Left renal pelvis (tissue), 4 donors: ENCODE results near the gene KLF1. TPM values are rescaled to one million over a fixed set of nuclear protein-coding genes. Genes with fewer than 3 reads are reported as not detected.
"Not testable (repeated sequence)": the region's sequence is repeated elsewhere in the genome, so short reads cannot be mapped to it uniquely, and the experiment has no call there.

Experiments
- DNase-seq, 4 donors: peaks; one replicate each; pipeline ENCODE4 v3.0.0-alpha.2; 2013; ENCODE audit warnings: low read depth in 4 of 4, low spot score in 3 of 4
- polyA plus RNA-seq, 4 donors: library from polyadenylated mRNA; unstranded; fragments of 120-200 nt; gene quantifications; one replicate each; pipeline ENCODE4 v1.2.1, GENCODE V29; 2013; ENCODE audit not compliant: insufficient read length in 4 of 4

Gene KLF1
- polyA plus RNA-seq: 1 to 10 TPM in 1 of 4 donors, under 1 TPM in 3; 0.19 to 3.4 (median 0.34) TPM

DNA sequence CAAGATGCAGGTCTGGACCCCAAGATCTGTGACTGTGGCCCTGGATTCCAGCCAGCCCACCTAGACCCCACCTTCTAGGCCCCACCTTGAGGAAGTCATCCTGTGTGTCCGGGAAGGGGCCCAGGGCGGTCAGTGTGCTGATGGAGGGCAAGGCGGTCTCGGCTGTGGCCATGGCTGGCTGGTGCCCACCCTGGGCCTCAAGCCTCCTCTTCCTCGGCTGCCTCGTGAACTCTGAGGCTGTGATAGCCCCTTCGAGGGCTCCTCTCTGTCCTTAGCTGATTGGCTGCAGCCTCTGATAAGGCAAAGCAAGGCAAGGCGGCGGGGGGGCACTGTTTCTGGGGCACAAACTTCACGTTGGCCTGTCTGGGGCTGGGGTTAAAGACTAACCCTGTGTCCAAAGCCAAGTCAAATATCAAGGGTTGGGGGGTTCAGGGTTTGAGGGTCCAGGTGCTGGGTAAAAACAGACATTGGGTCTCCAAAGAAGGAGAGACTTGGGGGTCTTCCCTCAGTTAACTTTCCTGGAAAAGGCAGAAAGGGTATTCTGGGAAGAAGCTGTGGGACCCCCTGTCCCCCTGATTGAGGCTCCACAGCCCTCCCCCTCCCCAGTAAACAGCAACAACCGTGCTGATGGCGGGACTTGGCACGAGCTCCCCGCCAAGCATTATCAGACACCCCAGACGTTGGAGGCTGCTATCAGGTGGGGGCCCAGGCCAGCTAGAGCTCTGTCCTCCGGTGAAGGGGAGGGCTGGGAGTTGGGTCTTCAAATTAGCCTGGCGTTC lies at the start of gene KLF1:
TSS of gene KLF1 (minus strand) at position 233 of the 779 bp plus-strand sequence. CDS start at position 172, 61 bp downstream.
- no peak for DNase-seq

DNA sequence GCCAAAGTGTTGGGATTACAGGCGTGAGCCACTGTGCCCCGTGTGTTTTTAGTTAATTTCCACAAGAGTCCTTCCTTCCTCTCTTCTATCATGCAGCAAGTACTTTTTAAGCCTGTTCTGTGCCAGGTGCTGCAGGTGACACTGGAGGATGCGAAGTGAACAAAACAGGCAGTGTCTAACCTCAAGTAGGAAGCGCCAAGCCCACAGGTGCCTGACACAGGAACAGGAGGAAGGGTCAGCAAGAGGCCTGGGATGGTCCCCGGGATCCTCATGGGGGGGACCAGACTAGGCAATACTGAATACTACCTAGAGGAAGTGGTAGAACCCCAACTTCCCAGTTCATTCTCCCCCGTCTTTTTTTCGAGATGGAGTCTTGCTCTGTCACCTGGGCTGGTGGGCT lies 49.6 kb upstream of the KLF1 start:
- no peak for DNase-seq

DNA sequence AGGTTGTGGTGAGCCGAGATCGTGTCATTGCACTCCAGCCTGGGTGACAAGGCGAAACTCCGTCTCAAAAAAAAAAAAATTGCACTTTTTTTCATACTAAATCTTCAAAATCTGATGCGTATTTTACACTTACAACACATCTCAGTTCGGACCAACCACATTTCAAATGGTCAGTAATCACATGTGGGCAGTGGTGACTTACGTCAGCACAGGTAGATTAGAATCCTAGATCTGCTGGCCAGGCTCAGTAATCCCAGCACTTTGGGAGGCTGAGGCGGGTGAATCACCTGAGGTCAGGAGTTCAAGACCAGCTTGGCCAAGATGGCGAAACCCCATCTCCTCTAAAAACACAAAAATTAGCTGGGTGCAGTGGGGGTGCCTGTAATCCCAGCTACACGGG lies 48.1 kb upstream of the KLF1 start:
- no peak for DNase-seq

DNA sequence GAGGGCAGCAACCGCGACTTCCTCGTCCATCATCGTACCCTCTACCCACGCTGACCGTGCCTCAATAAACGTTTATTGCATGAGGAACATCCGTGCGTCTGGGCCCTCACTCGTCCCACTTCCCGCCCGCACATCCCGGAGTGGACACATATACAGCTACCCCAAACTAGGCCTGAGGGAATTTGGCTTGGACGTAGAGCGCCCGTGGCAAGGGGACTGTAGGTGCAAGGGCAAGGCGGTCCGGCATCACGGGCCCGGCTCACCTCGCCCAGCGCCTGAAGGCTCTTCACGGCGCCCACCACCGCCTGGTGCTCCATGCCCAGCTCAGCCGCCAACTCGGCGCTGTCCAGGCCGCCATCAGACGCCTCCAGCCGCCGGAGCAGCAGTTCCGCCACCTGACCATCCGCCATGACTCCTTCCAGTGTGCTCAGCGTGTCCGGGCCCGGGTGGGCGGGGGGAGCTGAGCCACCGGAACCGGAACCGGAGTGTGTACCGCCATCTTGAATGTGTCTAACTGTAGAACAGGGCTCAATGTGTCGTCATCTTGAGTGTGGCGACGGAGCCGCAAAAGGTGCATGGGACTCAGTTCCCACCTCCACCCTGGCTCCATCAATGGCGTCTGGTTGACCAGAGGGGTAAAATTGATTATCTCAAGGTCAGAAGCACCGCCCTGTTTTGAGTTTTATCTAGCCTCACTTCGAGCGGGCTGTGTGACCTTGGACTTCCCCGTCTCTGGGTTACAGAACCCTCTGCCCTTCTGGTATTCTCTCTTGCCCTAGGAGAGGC lies 46.5 kb upstream of the KLF1 start, which contains the start of gene FARSA:
TSS of gene FARSA (minus strand) at position 425 of the 786 bp plus-strand sequence. CDS start at position 410, 15 bp downstream.
- peak in 2 of 4 donors; percentile 81 to 82 for DNase-seq

DNA sequence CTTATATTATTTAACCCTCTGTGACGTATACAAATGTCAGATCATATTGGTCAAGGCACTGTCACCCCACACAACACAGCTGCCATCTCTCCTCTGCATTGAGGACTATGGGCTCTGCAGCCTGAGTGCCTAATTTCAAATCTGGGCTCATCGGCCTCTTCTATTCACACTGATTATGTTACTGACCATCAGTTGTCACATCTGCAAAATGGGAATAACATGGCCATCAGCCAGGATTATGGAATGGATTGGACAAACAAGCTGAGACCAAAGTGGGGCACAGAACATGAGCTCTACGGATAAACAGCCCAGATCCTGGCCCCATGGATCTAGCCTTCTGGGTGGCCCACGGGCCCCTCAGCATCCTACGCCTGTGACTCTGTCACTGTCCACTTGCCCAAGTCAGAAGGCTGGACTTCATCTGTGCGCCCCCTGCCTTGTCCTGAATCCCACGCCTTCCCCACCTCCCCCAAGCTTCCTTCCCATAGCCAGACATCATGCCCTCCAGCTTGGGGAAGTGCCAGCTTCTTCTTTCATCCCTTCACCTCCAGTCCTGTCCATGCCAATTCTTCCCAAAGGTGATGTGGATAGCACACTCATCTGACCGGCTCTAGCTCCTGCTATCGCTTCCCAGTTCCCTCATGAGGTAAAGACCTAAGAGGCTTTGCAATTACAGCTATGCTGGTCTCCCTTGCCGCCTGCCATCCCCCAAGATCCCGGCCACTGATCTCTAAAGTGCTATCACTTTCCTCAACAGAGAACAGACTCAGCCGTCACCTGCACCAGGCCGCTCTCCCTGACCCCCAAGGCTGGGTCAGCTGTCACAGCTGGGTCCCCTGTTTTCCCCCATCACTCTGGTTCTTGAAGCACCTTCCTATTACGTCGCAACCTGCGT lies 45.6 kb upstream of the KLF1 start:
- DNase-seq: no peak

DNA sequence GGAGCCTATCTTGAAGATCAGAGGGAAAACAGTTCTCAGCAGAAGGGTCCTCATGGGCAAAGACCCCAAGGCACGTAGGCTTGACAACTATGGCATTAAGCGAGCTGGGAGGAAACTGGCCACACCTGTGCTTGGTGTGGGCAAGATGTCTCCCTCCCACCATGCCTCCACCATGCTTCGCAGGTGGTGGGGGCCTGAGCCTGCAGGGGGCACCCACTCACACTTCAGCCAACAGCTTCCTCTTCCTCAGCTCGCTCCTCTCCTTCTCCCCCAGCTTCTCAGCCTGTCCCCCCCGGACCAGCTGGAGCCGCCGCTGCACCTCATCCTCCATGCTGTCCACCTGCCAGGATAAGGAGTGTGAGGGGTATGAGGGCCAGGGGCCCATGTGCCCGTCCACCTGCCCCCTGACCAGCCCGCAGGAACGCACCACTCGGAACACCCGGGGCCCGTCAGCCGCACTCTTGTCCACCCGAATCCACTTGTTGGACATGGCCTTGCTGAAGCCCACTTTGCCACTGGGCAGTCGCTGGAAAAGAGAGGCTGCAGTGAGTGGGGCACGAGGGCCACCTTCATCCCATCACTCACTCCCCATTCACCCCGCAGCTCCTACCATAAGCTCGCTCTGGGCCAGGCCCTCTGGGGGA lies 43.1 kb upstream of the KLF1 start:
- DNase-seq: no peak

DNA sequence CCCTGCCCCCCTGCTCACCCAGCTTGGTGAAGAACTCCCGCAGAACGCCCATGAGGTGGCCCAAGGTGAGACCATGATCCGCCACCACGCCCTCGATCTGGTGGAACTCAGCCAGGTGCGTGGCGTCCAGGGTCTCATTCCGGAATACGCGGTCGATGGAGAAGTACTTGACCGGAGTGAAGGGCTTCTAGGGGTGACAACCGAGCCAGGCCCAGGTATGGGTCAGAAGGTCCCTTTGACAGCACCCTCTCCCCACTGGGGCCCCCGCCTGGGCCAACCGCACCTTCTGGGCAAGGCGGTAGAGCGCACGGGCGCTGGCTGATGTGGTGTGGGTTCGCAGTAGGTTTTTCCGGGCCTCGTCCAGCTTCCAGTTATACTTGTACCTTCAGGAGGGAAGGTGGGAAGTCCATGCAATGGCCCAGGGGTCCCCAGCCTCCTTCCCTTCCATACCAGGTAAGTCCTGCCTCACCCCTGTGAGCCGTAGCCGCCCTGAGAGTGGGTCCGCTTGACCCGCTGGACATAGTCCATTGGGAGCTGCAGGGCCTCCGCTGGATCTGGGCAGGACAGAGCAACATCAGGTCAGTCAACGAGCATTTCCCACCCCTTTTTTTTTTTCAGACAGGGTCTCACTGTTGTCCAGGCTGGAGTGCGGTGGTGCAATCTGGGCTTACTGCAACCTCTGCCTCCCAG lies 37.8 kb upstream of the KLF1 start:
- no peak for DNase-seq

DNA sequence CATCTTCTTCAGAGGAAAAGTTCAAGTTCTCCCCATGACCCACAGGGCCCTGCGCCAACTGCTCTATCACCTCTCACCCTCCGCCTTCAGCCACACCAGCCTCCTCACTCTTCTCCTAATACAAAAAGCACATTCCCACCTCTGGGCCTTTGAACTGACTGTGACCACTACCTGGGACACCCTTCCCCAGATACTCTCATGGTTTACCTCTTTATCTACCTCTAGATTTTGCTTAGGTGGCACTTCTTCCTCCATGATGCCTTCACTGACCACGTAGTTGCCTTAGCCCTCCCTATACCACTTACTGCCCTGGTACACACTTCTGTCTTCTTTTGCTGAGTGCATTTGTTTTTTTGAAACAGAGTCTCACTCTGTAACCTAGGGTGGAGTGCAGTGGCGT lies 36.0 kb upstream of the KLF1 start:
- no peak for DNase-seq

DNA sequence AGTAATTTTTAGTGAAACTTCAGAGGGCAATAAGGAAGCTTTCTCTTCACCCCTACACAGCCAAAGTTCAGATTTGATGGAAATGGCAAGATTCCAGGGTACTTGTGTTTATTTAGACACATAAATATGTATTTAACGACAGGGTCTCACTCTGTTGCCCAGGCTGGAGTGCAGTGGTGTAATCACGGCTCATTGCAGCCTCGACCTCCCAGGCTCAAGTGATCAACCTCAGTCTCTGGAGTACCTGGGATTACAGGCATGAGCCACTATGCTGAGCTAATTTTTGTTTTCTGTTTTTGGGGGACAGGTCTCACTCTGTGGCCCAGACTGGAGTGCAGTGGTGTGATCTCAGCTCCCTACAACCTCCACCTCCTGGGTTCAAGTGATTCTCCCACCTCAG lies 34.0 kb upstream of the KLF1 start:
- no peak for DNase-seq

DNA sequence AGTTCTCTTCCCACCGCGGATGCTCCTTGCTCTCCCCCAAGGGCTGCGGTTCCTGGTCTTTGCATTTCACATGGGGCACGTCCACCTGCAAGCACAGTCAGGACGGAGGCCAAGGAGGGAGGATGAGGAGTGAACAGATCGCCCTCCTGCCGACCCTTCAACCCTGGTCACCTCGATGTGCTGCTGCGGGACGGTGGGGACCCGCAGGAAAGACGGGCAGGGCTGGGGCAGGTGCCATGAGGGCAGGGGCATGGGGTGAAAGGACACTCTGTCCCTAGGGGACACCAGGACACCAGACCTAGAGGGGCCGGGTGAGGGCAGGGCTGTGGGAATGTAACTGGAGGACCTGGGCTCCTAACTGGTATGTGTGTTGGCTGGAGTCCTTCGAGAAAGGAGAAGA lies 31.3 kb upstream of the KLF1 start:
- no peak for DNase-seq

DNA sequence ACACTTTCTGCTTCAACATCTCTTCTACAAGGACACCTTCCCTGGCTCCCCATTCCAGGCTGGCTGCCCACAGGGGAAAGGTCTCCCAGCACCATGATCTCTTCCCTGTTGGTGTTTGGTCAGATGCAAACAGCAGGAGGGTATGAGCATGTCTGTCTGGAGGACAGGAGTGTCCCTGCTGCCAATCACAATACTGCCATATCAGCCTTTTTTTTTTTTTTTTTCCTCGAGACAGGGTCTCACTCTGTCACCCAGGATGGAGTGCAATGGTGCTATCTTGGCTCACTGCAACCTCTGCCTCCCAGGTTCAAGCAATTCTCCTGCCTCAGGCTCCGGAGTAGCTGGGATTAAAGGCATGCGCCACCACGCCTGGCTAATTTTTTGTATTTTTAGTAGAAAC lies 28.9 kb upstream of the KLF1 start:
- not testable (repeated sequence) for DNase-seq

DNA sequence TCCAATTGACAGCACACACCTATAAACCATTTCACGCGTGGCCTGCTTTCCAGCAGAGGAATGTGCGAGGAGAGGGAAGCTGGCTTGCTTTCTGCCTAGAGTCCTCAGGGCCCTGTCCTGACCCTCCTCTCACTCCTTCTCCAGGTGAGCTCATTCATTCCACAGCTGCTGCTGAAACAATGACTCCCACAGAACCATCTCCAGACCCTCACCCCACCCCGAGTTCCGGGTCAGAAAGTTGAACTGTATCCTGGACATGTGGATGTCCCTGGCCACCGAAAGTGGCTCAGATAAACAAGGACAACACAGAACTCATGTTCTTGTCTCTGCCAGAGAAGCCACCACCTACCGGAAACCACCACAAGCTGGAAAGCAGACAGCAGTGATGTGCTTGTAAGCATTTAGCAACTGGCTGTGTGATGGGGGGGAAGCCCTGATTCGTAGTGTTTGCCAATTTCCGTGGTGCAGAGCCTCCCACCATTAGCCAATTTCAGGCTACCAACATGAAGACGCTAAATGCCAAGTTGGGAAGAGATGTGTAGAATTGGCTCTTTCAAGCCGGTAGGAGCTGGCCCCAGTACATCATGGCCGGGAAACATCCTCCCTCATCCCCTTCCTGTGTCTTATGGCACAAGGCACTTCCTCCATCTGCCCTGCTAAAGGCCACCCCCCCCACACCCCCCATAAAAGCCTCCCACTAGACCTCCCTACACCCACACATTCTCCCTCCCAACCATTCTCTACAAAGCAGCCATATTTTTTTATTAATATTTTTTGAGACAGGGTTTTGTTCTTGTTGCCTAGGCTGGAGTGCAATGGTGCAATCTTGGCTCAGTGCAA lies 27.1 kb upstream of the KLF1 start:
- no peak for DNase-seq

DNA sequence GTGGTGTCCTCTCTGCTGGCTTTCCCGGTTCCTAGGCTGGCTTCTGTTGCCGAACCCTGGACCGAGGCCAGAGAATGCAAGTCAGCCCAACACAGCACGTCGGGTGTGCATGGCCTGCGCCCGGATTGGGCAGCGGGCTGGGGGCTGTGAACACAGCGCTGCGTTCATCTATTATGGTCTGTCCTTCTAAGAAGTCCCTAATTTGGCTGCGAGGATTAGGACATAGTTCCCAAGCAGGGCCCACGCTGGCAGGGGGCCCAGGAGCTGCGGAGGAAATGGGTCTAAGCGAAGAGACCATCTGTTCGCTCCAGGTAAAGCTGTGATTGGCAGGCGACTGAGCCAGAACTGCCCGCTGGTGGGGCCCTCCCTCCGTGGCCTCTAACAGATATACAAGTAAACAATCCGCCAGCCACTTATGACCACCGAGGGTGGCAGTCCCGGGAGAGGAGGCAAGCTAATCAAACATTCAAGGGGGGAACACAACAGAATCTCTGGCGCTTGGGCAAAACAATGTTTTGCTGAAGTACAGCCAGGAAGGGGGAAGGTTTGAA lies 26.1 kb upstream of the KLF1 start:
- no peak for DNase-seq

DNA sequence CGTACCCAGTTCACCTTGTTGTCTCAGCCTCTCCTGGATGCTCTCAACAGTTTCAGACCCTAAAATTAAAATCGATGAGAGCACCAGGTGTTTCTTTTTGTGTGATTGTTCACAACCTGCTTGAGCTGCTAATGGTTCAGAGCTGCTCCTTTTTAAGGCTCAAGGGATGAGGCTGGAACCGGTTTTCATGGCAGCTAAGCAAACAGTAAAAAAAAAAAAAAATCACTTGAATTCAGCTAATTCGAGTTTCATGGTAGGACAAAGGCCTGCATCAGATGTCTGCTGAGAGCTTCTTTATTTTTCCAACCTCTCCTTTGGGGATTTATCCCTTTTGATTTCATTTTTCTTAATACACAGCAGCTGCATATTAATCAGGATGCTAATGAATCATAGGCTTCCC lies 25.6 kb upstream of the KLF1 start:
- no peak for DNase-seq

DNA sequence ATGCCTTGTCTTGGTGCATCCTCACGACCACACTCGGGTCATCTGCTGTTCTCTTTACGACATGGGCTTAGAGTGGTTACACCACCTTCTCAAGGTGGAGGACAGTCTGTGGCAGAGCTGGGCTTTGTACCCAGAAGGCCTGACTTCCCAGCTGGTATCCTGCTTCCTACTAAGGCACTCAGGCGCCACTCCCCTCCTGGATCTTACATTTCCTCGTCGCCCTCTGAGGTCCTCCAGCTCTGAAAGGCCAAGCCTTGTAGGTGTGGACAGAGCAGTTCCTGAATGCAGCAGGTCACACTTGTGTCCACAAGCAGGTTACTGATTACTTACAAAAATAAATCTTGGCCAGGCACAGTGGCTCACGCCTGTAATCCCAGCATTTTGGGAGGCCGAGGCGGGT lies 20.2 kb upstream of the KLF1 start:
- no peak for DNase-seq

DNA sequence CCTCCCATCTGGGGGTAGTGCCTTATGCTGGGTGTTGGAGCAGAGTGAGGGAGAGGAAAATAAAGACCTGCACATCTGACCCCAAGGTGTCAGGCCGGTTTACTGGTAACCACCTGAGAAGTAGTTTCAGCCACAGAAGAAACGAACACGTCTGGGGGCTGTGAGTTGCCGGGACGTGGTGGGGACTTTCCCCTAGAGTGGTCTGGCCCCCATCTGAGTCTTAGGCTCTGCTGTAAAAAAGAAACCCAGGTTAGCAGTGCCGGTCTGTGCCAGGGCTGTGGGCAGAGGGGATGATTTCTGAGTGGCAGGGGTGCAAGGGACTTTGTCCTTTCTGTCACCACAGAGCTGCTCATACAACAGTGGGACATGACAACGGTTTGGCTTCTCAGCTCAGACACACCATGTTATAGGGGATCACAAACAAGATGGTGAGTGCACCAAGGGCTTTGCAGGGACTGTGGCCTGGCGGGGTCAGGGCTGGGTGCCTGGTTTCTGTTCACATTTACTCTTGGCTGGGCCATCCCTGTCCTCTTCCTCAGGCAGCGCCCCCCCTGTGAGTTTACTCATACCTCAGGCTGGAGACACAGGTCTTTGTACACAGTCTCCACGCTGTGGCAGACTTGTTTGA lies 13.0 kb upstream of the KLF1 start:
- no peak for DNase-seq

DNA sequence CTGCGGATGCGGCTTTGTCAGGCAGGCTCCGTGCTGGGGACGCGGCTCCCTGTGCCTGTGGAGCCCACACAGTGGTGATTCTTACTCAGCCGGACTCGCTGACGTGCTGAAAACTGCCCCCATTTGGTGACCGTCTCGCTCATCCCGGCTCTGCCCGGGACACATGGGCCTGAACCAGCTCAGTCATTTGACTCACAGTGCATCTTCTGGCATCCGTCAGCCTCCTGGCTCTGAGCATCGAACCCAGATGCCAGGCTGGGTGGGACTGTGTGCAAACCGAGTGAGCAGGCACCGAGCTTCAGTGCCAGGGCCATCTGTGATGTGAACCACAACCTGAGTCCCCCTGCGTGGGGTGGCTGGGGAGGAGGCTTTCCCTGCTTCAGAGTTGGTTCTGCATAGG lies 9.5 kb upstream of the KLF1 start:
- DNase-seq: no peak

DNA sequence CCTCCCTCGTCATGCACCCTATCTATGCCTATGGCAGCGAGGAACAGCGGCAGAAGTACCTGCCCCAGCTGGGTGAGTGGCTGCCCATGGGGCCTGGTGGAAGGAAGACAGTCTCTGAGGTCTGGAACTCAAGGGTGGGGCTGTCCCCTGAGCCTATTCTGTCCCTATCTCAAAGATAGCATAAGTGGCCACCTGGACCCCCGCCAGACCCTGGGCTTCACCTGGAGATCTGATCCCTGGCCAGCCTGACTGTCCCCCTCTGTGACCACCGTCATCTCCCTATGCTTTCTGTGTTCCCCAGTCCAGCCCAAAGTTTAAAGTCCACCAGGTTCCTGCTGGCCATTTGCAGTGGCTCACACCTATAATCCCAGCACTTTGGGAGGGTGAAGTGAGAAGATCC lies 6.6 kb upstream of the KLF1 start:
- DNase-seq: no peak
